OCI-LY7 (cell line): ENCODE results near the gene NDUFAF7.

Experiments
- EZH2phosphoT487 ChIP-seq: fragments of 200-600 bp; sonication (generic); IDR thresholded peaks from 2 replicates; pipeline ENCODE4 v1.6.1; 2018; ENCODE audit warnings: low read depth, borderline replicate concordance, mild to moderate bottlenecking, mixed run types, antibody characterized with exemption, low read length, moderate library complexity, mixed read lengths
- TF ChIP-seq, protein P1 (sequence below): fragments of 200-600 bp; sonication (generic); conservative IDR thresholded peaks from 2 replicates; pipeline ENCODE4 v1.5.1; 2014; ENCODE audit warnings: mild to moderate bottlenecking, antibody characterized with exemption, low read length, moderate library complexity, mixed read lengths

DNA sequence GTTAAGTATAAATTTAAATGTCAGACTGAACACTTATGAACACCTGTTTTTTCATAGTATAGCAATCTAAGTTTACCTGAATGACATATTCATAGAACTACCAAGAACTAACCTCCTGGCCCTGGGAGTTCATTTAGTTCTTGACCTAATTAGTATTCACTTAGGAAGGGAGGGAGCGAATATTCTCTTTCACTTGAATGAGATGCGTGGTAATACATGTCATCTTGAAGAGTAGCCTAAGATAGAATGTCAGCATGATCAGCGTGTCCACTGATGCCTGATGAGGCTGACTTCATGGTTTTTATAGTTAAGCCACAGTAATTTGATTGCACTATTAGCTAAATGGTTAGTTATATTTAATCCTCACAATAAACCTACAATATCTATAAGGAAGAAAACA, 13.3 kb downstream of the NDUFAF7 start:
- TF ChIP-seq, protein P1, sequence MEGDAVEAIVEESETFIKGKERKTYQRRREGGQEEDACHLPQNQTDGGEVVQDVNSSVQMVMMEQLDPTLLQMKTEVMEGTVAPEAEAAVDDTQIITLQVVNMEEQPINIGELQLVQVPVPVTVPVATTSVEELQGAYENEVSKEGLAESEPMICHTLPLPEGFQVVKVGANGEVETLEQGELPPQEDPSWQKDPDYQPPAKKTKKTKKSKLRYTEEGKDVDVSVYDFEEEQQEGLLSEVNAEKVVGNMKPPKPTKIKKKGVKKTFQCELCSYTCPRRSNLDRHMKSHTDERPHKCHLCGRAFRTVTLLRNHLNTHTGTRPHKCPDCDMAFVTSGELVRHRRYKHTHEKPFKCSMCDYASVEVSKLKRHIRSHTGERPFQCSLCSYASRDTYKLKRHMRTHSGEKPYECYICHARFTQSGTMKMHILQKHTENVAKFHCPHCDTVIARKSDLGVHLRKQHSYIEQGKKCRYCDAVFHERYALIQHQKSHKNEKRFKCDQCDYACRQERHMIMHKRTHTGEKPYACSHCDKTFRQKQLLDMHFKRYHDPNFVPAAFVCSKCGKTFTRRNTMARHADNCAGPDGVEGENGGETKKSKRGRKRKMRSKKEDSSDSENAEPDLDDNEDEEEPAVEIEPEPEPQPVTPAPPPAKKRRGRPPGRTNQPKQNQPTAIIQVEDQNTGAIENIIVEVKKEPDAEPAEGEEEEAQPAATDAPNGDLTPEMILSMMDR = no peak
- TF ChIP-seq EZH2phosphoT487 = no peak
